Measurements from ENCODE around the gene DUSP18.
"Not testable (repeated sequence)": the region's sequence is repeated elsewhere in the genome, so short reads cannot be mapped to it uniquely, and the experiment has no call there.

DUSP18 gene

GRCh38 chr22:30676565-30676964 lies 8.9 kb upstream of the DUSP18 start:
- not testable (repeated sequence) for DNase-seq

GRCh38 chr22:30675436-30675835 lies 7.8 kb upstream of the DUSP18 start:
- DNase-seq: peak; percentile 29

DNA sequence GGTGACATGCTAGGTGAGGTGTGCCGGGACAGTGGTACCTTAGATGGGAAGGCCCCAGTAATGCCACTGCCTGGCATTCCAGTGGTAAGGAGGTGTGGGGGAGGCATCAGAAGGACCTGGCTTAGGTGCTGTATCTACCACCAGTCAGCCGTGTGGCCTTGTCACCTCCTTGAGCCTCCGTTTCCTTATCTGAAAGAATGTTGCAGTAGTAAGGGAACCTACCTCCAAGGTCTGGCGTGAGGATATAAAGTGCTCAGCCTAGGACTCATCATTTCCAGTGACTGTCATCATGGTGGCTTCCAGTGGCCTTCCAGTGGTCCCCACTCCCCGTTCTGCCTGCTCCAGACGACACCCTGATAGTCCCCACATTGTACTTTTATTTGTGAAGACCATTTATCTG lies 6.8 kb upstream of the DUSP18 start:
- DNase-seq: no peak

GRCh38 chr22:30673136-30673535 lies 5.5 kb upstream of the DUSP18 start:
- no peak for DNase-seq

DNA sequence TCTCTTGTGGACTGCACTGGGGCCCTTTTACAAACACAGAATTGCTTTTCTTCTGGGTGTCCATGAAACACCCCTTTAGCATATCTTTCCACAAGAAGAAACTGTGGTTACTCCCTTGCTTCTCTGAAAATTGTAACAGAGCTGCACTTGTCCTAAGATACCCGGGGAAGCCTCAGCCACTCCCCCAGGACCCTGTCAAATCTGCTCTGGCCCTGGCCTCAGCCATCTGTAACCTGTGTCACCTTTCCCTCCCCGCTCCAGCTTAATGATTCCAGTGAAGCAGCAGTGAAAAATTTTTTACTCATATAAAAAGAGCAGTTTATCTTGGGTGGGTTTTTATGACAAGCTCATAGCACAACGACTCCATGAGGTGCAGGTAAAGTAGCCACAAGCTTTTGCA lies 3.4 kb upstream of the DUSP18 start:
- DNase-seq: no peak

DNA sequence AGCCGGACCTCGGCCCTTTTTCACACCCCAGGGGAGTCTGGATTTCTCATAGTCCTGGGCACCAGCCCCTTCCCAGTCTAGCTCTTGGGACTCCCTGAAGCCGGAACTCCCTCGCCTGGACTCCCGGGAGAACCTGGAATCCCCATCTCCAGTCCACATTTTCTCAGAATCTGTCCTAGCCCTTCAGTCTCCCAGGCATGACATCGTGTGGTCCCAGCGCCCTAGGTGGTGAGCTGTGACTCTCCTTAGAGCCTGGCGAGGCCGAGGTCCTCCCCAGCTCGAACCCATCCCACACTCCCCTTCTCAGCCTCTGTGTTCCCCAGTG lies 673 bp upstream of the DUSP18 start:
- no peak for DNase-seq

DNA sequence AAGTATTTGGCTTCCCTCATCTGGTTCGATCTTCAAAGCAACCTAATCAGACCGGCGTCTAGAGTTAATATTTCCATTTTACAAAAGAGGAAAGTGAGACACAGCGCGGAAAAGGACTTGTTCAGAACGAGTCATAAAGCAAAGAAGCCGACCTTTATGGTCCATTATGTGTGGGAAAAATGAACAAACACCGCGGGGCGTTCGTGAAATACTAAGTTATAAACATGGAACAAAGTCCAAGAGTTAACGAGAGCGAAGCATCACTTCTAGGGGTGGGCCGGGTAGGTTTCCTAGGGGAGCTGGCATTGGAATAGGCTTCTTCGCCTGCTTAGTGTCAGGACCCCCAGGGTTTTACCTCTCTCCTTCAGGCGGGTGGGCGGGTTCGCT lies 575 bp downstream of the DUSP18 start:
- DNase-seq: no peak

GRCh38 chr22:30665786-30666185 lies 1.9 kb downstream of the DUSP18 start:
- no peak for DNase-seq

- DNase-seq: no peak
These were observed 2.4 kb downstream of the DUSP18 start for GRCh38 chr22:30665266-30665665.

- no peak for DNase-seq
These were observed 2.9 kb downstream of the DUSP18 start for GRCh38 chr22:30664798-30665197.

GRCh38 chr22:30662040-30662439 lies 5.6 kb downstream of the DUSP18 start:
- DNase-seq: no peak

DNA sequence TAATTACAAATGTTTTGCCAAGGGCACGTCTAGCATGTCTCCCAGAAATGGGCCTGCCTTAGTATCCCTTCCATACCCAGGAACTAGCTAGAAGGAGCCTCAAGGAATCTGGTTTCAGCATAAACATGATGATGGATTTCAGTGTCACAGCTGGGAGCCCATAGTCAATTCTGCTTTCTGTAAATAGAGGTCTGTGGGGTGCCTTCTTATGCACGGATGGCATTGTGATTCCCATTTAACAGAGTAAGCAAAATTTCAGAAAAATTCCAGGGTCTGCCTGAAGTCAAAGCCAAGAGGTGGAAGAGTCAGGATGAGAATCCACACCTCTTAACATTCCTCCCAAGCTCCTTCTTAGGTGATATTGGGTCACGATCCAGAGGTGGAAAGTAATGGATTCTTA lies 12.1 kb downstream of the DUSP18 start:
- no peak for DNase-seq

GRCh38 chr22:30654361-30654760 lies 13.3 kb downstream of the DUSP18 start:
- DNase-seq: no peak

GRCh38 chr22:30652852-30653251 lies 14.8 kb downstream of the DUSP18 start:
- DNase-seq: no peak

DNA sequence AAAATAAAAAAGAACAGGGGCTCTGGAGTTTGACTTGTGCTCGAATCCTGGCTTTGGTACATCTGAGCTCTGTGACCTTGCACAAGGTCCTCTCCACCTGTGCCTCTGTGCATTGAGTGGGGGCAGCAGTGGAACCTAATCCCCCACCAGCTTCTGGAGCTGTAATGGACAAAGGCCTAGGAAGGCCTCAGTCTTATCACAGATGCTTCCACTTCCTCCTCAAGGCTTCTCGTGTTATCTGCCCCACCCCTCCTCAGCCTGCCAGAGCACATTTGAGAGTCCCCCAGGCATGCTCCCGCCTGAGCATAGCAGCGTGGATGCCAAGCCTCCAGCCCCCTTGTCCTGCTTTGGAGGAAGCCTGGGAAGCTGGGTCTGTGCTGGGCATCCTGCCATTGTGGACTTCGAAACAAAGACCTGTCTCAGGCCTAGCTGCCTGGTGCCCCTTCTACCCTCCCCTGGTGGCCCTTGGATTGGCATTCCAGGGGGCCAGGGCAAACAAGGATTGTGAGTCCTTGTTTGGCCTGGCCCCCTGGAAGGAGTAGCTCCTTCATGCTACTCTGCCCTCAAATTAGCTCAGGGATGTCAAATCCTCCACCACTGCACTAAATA lies 17.1 kb downstream of the DUSP18 start:
- no peak for DNase-seq

- DNase-seq: no peak
These were observed 18.2 kb downstream of the DUSP18 start for GRCh38 chr22:30649430-30650007.

DNA sequence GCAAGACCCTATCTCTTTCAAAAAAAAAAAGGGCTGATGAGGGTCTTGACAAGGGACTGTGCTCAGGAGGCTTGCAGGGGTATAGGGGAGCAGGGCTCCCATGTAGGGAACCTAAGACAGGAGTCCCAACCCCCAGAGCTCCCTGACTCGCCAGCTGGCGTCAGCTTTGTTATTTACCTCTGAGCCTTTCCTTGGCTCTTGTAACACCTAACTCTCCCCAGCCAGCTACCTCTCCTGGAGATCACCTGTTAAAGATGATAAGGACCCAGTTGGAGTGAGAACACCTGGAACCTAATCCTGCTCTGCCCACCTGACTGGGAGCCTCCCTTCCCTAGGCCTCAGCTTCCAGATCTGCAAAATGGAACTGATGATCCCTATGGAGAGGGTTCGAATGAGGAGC lies 18.9 kb downstream of the DUSP18 start:
- DNase-seq: no peak

GRCh38 chr22:30647536-30647935 lies 20.1 kb downstream of the DUSP18 start:
- DNase-seq: no peak

- DNase-seq: no peak
These were observed 21.0 kb downstream of the DUSP18 start for GRCh38 chr22:30646518-30647160.

DNA sequence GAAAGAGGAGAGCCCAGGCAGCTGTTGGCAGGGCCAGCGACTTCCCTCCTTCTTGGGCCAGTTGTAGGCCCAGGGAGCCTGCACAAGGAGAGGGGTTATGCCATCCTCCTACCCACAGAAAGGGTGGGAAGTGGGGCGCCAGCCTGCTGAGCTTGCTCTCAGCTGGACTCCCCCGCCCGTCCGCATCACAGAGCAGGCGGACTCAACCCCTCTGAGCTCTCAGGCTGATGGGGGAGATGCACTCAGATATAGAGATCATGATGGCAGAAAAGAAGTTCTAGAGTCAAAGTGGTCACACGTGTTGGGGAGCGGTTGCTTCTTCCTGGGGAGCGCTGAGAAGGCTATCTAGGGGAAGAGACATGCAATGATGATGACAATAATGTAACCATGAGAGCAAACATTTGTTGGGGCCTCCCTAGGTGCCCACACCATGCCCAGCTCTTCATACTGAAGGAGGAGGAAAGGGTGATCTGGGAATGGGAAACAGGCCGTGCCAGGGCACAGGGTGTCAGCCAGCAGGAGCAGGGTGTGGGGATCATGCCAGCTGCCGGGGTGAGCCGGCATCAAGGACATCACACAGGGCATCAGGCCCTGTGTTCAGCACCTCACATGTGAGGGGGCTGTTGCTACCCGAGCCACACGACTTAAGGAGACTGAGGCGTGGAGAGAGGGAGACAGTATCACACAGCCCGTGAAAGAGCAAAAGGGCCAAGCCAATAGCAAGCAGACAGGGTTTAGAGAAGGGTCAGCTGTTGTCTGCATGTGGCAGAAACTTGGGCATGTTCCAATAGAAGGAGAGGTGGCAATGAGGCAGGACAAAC lies 24.4 kb downstream of the DUSP18 start:
- DNase-seq: no peak

- DNase-seq: no peak
These were observed 26.7 kb downstream of the DUSP18 start for GRCh38 chr22:30640839-30641430.

GRCh38 chr22:30640361-30640760 lies 27.3 kb downstream of the DUSP18 start:
- no peak for DNase-seq

GRCh38 chr22:30637701-30638114 lies 30.0 kb downstream of the DUSP18 start:
- no peak for DNase-seq

Measured in NCI-H1694 (cell line).